HG03097 (cell line): ENCODE data around the gene NIPAL3.
"Not testable (repeated sequence)": the region's sequence is repeated elsewhere in the genome, so short reads cannot be mapped to it uniquely, and the experiment has no call there.

Experiments used
- ATAC-seq: cut with Tn5 transposase; IDR thresholded peaks from one replicate; pipeline ENCODE4 v1.9.1; 2021; ENCODE audit not compliant: unreplicated experiment, low FRiP score

The NIPAL3 gene

DNA sequence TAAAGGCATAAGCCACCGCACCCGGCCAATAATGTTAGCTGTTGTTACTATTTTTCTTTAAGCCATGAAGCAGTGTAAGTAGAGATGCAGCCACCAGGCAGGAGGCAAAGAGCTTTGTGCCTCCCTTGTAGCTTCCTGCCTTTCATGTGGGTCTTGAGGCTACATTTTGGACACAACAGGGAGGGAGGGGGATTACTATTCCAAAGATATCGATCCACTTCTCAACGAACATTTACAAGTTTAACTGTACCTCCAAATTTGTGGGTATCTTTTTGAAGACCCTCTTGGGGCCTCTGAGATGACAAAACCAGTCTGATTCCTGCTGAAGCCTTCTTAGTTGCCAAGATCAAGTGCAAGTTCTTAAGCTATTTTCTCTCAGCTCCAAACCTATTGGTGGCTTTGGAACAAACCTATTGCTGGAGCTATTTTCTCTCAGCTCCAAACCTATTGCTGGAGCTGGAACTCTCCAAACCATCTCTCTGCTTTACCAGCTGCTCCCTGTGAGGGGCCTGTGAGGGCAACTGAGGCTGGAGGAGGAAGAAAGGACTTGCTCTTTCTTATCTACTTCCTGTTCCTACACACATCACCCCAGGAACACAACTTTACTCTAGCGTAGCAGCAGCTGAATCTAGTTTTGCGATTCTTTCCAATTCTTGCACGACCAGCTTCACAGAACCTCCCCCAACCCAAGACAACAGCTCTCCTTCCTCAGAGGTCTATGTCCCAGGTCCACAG, 70.9 kb downstream of the NIPAL3 start:
- ATAC-seq: no peak

DNA sequence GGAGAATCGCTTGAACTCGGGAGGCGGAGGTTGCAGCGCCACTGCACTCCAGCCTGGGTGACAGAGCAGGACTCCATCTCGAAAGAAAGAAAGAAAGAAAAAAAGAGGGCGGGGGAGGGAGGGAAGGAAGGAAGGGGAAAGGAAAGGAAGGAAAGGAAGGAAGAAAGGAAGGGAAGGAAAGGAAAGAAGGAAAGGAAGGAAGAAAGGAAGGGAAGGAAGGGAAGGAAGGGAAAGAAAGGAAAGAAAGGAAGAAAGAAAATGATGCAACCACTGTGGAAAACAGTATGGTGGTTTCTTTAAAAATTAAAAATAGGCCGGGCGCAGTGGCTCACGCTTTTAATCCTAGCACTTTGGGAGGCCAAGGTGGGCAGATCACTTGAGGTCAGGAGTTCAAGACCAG, 71.9 kb downstream of the NIPAL3 start:
- no peak for ATAC-seq

DNA sequence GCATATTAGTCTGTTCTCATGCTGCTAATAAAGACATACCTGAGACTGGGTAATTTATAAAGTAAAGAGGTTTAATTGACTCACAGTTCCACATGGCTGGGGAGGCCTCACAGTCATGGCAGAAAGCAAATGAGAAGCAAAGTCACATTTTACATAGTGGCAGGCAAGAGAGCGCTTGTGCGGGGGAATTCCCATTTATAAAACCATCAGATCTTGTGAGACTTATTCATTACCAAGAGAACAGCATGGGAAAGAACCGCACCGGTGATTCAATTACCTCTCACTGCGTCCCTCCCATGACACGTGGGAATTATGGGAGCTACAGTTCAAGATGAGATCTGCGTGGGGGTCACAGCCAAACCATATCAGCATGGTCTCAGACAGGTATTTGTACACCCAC, 72.6 kb downstream of the NIPAL3 start:
- not testable (repeated sequence) for ATAC-seq

DNA sequence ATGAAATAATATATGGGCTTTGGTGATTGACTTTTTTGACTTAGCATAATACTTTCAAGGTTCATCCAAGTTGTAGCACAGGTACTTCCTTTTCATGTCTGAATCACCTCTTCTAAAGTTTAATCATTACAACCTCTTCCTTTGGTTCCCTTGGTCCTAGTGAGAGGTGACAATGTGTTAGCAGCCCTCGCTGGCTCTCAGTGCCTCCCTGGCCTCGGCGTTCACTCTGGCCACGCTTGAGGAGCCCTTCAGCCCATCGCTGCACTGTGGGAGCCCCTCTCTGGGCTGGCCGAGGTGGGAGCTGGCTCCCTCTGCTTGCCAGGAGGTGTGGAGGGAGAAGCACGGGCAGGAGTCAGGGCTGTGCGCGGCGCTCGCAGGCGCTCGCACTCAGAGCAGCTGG, 74.1 kb downstream of the NIPAL3 start:
- ATAC-seq: no peak

DNA sequence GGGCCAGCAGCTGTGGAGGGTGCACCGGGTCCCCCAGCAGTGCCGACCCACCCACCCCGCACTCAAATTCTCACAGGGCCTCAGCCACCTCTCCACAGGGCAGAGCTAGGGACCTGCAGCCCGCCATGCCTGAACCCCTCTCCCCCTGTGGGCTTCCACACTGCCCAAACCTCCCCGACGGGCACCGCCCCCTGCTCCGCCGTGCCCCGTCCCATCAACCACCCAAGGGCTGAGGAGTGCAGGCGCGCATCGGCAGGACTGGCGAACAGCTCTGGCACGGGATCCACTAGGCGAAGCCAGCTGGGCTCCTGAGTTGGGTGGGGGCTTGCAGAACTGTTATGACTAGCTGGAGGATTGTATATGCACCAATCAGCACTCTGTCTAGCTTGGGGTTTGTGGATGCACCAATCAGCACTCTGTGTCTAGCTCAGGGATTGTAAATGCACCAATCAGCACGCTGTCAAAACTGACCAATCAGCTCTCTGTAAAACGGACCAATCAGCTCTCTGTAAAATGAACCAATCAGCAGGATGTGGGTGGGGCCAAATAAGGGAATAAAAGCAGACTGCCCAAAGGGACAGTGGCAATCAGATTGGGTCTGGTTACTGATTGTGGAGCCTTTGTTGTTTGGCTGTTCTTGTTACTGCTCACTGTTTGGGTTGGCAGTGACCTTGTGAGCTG, 74.6 kb downstream of the NIPAL3 start:
- ATAC-seq: no peak

DNA sequence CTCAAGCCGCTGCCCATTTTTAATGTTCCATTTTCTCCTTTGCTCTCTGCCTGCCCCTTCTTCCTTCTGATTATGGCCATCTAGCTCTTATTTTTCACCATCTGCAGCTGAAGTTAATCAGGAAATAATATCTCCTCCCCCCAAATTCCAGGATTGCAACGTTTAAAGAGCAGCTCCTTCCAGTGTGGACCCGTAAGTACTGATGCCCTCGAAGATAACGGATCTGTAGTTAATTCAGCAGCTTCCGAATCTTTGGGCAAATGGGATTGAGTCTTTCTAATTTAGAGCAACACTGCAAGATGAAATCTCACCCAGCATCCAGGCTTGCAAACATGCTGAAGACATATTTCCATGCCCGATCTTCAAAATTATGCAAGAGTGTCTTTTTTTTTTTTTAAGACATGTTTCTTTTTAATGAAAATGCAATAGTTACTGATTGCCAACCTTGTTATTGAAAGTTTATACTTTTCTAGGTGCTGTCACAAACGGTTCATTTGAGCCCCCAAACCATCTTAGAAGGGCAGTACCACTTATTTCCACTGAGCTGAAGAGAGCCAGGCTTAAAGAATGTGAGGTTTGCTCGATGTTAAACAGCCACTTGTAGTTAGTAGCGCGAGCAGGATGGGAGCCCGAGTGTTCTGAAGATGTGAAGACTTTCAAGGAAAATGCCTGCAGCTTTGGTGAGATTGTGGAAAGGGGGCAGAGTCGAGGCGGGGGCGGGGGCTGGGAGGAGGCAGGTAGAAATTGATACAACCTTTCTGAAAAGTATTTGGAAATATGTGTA, 76.2 kb downstream of the NIPAL3 start:
- no peak for ATAC-seq

DNA sequence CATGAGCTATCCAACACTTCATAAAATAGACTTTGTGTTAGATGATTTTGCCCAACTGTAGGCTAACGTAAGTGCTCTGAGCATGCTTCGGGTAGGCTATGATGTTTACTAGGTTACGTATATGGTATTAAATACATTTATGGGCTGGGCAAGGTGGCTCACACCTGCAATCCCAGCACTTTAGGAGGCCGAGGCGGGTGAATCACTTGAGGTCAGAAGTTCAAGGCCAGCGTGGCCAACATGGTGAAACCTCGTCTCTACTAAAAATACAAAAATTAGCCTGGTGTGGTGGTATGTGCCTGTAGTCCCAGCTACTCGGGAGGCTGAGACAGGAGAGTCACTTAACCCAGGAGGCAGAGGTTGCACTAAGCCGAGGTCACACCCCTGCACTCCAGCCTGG, 77.3 kb downstream of the NIPAL3 start:
- ATAC-seq: not testable (repeated sequence)

DNA sequence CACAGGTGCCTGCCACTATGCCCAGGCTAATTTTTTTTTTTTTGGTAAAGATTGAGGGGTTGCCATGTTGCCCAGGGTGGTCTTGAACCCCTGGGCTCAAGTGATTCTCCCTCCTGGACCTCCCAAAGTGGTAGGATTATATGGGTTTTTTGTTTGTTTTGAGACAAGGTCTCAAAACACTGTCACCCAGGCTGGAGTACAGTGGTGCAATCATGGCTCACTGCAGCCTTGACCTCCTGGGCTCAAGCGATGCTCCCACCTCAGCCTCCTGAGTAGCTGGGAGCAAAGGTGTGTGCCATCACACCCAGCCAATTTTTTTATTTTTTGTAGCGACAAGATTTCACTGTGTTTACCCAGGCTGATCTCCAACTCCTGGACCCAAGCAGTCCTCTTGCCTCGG, 78.2 kb downstream of the NIPAL3 start:
- ATAC-seq: no peak

DNA sequence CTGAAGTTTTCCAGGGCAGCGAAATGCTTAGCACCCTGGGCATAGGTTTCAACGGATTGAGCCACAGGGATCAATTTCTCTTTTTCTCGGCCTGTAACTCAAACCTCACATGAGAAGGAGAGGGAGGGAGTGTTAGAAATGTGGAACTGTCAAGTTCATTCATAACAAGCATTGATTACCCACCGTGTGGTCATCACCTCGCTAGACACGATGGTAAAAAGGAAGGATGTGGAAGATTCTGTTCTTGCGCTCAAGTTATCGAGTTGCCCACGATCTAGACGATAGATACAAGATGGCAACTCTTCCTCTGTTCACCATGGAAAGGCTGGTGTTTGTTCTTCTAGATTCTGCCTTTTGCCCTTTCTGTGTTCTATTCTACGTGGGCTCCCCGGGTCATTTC, 83.0 kb downstream of the NIPAL3 start:
- ATAC-seq: no peak

DNA sequence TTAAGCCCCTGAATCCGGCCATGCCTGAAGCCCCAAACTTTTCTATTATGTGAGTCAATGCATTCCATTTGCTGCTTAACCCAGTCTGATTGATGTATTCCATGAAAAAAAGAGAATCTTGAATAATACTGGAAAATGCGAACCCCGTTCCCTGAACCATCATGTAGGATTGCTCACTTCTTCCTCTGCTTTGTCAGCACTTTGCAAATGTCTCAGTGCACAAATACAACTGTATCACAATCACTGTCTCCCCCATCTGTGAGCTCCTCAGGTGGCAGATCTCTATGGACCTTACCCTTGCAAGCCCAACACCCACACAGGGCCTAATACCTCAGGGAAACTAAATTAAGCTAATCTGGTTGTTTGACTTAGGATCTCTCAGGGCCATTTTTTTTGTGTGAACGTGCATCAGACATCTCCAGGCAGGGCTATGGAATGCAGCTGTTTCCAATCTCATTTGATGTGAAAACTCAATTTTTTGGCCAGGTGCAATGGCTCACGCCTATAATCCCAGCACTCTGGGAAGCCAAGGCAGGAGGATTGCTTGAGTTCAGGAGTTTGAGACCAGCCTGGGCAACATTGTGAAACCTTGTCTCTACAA, 84.9 kb downstream of the NIPAL3 start:
- no peak for ATAC-seq

DNA sequence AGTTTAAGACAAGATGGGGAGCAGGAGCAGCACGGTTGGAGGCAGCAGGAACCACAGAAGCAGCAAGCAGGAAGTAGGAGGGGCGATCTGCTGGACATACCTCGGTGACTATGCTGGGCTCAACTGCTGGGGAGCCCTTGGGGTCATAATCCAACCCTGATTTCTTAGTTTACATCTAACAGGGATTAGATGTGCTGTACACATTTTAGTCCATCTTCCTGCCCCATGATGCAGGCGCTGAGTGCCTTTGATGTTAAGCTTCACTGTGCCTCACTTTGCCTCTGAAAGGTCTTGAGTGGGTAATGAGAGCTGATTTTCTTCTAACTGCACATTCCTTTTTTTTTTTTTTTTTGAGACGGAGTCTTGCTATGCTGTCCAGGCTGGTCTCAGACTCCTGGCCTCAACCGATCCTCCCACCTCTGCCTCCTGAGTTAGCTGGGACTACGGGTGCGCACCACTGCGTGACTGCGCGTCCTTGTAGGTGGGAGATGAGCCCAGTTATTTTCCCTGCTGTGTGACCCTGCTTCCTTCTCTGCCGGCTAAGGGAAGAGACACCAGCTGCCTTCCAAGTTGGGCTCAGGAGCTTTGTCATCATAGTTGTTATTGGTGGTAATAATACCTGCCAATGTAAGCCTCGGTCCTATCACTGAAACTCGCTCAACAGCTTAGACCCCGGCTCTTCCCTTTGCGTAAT, 85.9 kb downstream of the NIPAL3 start:
- no peak for ATAC-seq

DNA sequence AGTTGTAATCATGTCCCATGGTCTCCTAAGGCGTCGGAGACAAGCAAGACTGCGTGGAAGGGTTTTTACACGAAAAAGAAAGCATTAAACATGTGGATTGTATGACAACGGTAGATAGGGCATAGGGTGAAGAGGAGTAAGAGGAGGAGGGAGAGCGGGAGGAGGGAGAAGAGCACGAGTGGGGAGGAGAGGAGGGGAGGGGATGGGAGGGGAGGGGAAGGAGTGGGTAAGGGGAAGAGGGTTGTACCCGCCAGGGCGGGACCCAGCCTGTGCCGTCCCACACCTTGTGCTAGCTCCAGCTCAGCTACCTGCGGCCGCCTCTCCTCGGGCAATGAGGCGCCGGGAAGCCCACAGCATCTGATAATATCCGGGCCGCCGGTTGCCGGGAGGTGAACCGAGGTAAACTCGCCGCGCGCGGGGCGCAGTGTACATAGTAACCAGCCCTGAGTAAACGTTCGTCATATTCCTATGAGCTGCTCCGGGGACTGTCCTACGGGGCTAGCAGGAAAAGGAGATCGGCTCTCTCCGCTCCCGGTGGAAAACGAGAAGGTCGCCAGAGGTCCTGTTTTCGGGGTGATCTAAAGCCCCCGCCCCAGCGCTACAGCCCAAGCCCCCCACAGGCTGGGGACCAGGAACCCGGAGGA, 86.6 kb downstream of the NIPAL3 start:
- no peak for ATAC-seq

DNA sequence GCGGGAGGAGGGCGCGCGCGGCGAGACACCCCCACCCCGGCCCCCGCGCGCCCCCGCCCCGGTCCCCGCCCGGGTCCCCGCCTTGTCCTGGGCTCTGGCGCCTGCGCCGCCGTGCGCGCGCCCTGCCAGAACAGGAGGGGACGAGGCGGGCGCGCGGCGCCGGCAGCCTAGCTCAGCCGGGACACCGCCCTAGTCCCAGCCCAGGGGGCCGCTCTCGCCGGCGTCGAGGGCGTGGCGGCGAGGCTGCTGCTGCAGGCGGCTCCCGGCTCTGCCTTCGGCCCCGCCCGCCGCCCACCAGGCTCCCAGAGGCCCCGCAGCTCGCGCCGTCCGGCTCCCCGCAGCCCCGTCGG, 87.1 kb downstream of the NIPAL3 start, which contains the start of gene RCAN3:
TSS of gene RCAN3 (plus strand) at position 128 of the 350 bp plus-strand sequence. CDS start 11,537 bp downstream, outside the sequence.
- ATAC-seq: no peak

DNA sequence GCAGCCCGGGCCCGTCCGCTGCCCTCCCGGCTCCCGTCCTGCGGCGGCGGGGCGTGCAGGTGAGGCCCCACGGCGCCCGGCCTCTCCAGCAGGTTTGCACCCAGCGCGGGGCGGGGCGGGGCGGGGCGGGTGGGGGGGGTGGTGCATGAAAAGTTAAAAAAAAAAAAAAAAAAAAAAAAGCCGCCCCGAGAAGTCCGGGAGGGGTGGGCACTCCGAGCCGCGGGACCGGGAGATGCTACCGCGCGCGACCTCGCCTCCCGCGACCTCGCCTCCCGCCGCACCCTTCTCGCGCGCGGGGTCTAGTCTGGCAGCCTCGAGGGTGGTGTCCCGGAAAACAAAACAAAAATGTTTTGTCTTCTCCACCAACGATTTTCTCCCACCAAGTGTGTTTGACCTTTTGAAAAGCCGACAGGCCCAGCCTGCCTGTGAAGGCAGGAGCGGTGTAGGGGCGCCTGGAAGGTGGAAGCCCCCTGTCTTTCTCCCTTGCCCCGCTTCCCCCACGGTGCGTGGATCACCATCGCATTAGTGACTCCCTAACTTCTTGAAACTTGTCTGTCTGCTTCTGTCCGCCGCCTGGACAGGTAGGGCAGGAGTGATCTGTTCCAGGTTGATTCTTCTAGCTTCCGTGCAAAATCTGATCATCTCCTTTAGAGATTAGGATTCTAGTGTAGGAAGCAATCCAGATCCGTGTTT, 87.6 kb downstream of the NIPAL3 start:
- ATAC-seq: no peak

DNA sequence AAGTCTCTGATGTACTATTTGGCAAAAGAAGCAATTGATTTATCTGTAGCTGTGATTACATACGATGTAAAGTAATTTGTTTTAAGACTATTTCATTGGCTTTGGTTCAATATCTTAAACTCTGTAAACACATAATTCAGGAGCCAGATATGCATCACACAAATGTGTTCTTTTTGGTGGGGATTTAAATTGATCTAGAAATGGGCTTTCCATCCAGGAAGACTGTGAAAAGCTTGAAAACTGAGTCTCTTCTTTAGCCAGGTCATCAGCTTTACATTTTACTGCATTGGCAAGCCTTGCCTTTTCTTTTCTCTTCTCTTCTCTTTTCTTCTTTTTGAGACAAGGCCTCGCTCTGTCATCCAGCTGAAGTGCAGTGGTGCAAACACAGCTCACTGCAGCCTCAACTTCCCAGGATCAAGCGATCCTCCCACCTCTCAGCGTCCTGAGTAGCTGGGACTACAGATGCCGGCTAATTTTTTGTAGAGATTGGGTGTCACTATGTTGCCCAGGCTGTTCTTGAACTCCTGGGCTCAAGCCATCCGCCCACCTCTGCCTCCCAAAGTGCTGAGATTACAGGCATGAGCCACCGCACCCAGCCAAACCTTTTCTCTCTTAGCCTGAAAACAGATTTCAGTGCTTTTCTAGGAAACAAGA, 88.4 kb downstream of the NIPAL3 start:
- no peak for ATAC-seq

DNA sequence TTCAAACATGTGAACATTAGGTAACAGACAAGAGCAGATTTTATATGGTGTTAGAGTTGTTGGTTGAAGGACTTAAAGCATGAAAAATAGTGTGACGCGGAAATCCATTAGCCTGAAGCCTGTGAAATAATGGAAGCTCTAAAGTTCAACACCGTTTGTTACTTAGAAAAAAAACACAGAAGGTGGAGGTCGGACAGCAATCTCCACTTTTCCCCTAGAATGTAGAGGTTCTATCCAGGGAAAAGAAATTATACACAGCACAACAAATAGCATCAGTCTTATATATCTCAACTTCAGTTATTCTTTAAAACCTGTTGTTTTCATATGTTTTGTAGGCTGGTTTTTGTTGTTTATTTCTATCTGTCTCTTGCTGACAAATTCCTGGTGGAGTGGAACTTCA, 89.0 kb downstream of the NIPAL3 start:
- ATAC-seq: no peak

DNA sequence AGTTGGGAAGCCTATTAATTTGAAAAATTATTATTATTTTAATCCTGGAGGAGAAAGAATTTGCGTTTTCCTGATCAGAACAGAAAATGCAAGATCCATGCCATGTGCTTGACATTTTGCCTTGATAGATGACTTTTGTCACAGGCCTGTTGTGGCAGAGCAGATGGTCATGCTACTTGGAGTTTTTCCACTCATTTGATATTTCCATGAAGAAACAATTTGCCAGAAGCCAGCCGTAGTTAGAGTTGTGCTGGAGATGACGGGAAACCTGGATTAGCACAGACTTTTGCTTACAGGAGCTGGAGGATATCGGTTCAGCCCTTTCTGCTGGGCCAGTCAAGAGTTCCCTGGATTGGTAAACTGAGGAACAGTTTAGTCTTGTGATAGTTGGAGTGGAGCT, 90.2 kb downstream of the NIPAL3 start:
- no peak for ATAC-seq

DNA sequence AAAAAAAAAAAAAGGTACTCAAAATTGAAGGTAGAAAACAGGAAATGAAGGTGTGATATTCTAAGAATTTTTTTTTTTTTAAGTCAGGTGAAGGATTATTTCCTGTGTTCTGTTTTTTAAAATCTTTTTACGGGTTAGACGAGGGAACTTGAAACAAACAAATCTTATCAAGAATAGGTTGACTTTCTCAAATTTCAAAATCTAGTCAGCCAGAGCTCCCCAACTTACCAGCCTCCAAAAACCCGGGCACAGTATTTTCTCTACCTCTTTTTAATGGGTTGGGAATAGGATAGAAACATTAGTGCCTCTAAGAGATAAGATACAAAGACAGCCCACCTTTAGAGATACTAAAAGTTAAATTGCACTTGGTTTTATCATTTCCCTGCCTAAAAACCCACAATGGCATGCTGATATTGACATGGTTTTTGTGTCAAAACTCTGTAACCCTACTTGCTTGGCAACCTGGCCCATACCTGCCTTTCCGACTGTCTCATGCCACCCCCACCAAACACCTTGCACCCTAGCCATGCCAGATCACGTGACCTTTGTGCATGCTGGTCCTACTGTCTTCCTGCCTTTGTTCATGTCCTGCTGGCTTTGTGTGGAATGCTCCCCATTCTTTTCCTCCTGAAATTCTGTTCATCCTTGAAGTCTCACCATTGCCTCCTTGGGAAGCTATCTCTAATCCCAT, 91.2 kb downstream of the NIPAL3 start:
- no peak for ATAC-seq
